Right ventricle myocardium superior (tissue), 1 donor: ENCODE measurements around the gene CLEC5A. TPM values are rescaled to one million over a fixed set of nuclear protein-coding genes. Genes with fewer than 3 reads are reported as not detected.

Source experiments
- ATAC-seq: fragments of 200-7000 bp; cut with Tn5 transposase; one replicate; pipeline ENCODE4 v1.9.1; 2020; ENCODE audit warnings: mild to moderate bottlenecking; ENCODE audit not compliant: poor library complexity
- DNase-seq: peaks from one replicate; pipeline ENCODE4 v3.0.0-alpha.2; 2020
- intact Hi-C: fragments of 100-400 bp; cut with DNase I; formaldehyde crosslinking; loops from one replicate; pipeline ENCODE4 v1.11.2; 2022
- total RNA-seq: library from RNA; stranded (reverse); fragmentation: NEBNext Ultra II Directional; extraction: Animal tissue kit (Norgen Biotek cat#: 25700); gene quantifications from one replicate; pipeline ENCODE4 v1.2.1, GENCODE V29; 2021
- donor health status: DM: no; HTN: yes; CAD: no; lungs with severe emphysema.

CLEC5A gene
- total RNA-seq, 1 donor from 2014 or later, result 0.08 TPM

- intact Hi-C loops, result no loop called here
- ATAC-seq, result no peak
These were observed 69.4 kb downstream of the CLEC5A start for GRCh38 chr7:141877365-141877764.

More at GRCh38 chr7:141877365-141877764, 69.4 kb downstream of the CLEC5A start:
- no peak for DNase-seq

Other genes starting within 250 kb of the CLEC5A start
- gene DENND11, start 244.8 kb downstream of the CLEC5A start, total RNA-seq, result 8.6 TPM
- gene WEE2, start 238.6 kb downstream of the CLEC5A start, total RNA-seq, result not detected
- gene SSBP1, start 208.6 kb downstream of the CLEC5A start, total RNA-seq, result 116 TPM
- gene TAS2R3, start 182.9 kb downstream of the CLEC5A start, total RNA-seq, result 0.32 TPM
- 0.32 TPM for gene TAS2R4, start 170.3 kb downstream of the CLEC5A start, total RNA-seq
- gene TAS2R5, start 156.8 kb downstream of the CLEC5A start, total RNA-seq, result 0.27 TPM
- gene PRSS37, start 105.5 kb downstream of the CLEC5A start, total RNA-seq, result not detected
- not detected for gene OR9A4, start 30.6 kb downstream of the CLEC5A start, total RNA-seq
- not detected for gene TAS2R38, start 26.8 kb upstream of the CLEC5A start, total RNA-seq
- gene MGAM, start 48.9 kb upstream of the CLEC5A start, total RNA-seq, result 0.65 TPM
- 0.11 TPM for gene MGAM2, start 164.7 kb upstream of the CLEC5A start, total RNA-seq